SU-DHL-6 (cell line): ENCODE measurements around the gene CYTH4.

Source experiments
- EZH2phosphoT487 ChIP-seq: fragments of 200-600 bp; sonication (generic), shearing (Covaris generic); conservative IDR thresholded peaks from 2 replicates; pipeline ENCODE4 v1.6.1; 2018; ENCODE audit warnings: mild to moderate bottlenecking, antibody characterized with exemption, low read length, moderate library complexity, mixed read lengths
- TF ChIP-seq, protein P1 (sequence below): fragments of 200-600 bp; sonication (generic); IDR thresholded peaks from one replicate; pipeline ENCODE4 v1.5.1; 2017; ENCODE audit warnings: antibody characterized with exemption, mild to moderate bottlenecking, low read length, moderate library complexity; ENCODE audit not compliant: insufficient read depth, poor library complexity, severe bottlenecking

DNA sequence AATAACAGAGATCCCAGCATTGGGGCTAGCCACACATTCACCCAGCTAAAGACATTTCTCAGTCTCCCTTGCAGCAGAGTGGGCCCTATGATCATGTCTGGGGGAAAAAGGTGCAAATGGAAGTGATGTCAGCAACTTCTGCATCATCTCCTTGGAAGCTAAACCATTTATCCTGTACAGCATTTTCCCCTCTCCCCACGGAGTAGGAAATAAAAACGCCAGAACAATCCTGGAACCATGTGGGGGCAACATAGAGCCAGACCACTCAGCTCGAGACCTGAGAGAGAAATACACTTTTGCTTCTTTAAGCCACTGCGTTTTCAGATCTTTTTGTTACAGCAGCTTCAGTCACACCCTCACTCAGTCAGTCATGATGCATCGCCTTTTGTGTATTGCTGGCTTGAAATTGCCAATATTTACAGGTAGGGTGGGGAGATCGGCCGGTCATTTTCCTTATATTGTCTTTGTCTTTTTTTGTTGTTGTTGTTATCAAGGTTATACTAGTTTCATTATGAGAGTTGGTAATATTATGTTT, 29.1 kb upstream of the CYTH4 start:
- TF ChIP-seq, protein P1, sequence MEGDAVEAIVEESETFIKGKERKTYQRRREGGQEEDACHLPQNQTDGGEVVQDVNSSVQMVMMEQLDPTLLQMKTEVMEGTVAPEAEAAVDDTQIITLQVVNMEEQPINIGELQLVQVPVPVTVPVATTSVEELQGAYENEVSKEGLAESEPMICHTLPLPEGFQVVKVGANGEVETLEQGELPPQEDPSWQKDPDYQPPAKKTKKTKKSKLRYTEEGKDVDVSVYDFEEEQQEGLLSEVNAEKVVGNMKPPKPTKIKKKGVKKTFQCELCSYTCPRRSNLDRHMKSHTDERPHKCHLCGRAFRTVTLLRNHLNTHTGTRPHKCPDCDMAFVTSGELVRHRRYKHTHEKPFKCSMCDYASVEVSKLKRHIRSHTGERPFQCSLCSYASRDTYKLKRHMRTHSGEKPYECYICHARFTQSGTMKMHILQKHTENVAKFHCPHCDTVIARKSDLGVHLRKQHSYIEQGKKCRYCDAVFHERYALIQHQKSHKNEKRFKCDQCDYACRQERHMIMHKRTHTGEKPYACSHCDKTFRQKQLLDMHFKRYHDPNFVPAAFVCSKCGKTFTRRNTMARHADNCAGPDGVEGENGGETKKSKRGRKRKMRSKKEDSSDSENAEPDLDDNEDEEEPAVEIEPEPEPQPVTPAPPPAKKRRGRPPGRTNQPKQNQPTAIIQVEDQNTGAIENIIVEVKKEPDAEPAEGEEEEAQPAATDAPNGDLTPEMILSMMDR, result no peak
- TF ChIP-seq EZH2phosphoT487, result no peak
